GM23338 (cell line): ENCODE data around the gene CHMP4A. TPM values are rescaled to one million over a fixed set of nuclear protein-coding genes. Genes with fewer than 3 reads are reported as not detected.

Source experiments
- ATAC-seq: fragments of 200-7000 bp; cut with Tn5 transposase; 3 replicates; pipeline ENCODE4 v1.9.1; 2020
- DNase-seq: peaks from one replicate; pipeline ENCODE4 v3.0.0-alpha.2; 2015; ENCODE audit warnings: low spot score
- H2AFZ ChIP-seq: fragments of 200-600 bp; sonication (generic); 2 replicates; pipeline ENCODE4 v1.8.0; 2016; ENCODE audit warnings: antibody characterized with exemption, mild to moderate bottlenecking, moderate library complexity
- H3F3A ChIP-seq: fragments of 200-600 bp; sonication (generic); replicated peaks from 2 replicates; pipeline ENCODE4 v1.8.0; 2017; ENCODE audit warnings: antibody characterized with exemption, mixed run types, low read depth
- H3K27ac ChIP-seq: fragments of 200-600 bp; sonication (generic); 2 replicates; pipeline ENCODE4 v1.6.1; 2016; ENCODE audit warnings: low read depth
- H3K27me3 ChIP-seq: fragments of 200-600 bp; sonication (generic); 2 replicates; pipeline ENCODE4 v1.8.0; 2016; ENCODE audit warnings: mild to moderate bottlenecking, mixed run types, moderate library complexity; ENCODE audit not compliant: insufficient read depth
- H3K36me3 ChIP-seq: fragments of 200-600 bp; sonication (generic); 2 replicates; pipeline ENCODE4 v1.8.0; 2016; ENCODE audit warnings: mild to moderate bottlenecking; ENCODE audit not compliant: insufficient read depth
- H3K4me1 ChIP-seq: fragments of 200-600 bp; sonication (generic); 2 replicates; pipeline ENCODE4 v1.8.0; 2016; ENCODE audit warnings: mild to moderate bottlenecking, moderate library complexity; ENCODE audit not compliant: insufficient read depth
- H3K4me2 ChIP-seq: fragments of 200-600 bp; sonication (generic); 2 replicates; pipeline ENCODE4 v1.7.1; 2017; ENCODE audit warnings: mixed run types
- H3K4me3 ChIP-seq: fragments of 200-600 bp; sonication (generic); 2 replicates; pipeline ENCODE4 v1.6.1; 2016; ENCODE audit warnings: mixed run types
- H3K79me2 ChIP-seq: fragments of 200-600 bp; sonication (generic); replicated peaks from 2 replicates; pipeline ENCODE4 v1.8.0; 2017; ENCODE audit warnings: mild to moderate bottlenecking; ENCODE audit not compliant: insufficient read depth
- H3K9me2 ChIP-seq: fragments of 200-600 bp; sonication (generic); 2 replicates; pipeline ENCODE4 v1.8.0; 2017; ENCODE audit not compliant: insufficient read depth
- H4K20me1 ChIP-seq: fragments of 200-600 bp; sonication (generic); replicated peaks from 2 replicates; pipeline ENCODE4 v1.8.0; 2017; ENCODE audit warnings: mild to moderate bottlenecking; ENCODE audit not compliant: insufficient read depth
- H3K27ac Mint-ChIP-seq: 2 replicates; pipeline ENCODE4 v1.8.0; 2020; ENCODE audit warnings: inconsistent platforms, mild to moderate bottlenecking, moderate library complexity, mixed read lengths
- H3K27me3 Mint-ChIP-seq: 3 replicates; pipeline ENCODE4 v1.8.0; 2022; ENCODE audit warnings: low read depth, mild to moderate bottlenecking, moderate library complexity, mixed read lengths, inconsistent platforms; ENCODE audit not compliant: insufficient read depth, poor library complexity
- H3K36me3 Mint-ChIP-seq: 3 replicates; pipeline ENCODE4 v1.8.0; 2021; ENCODE audit warnings: low read depth, mild to moderate bottlenecking, inconsistent platforms, moderate library complexity, mixed read lengths
- H3K4me1 Mint-ChIP-seq: 3 replicates; pipeline ENCODE4 v1.8.0; 2020; ENCODE audit warnings: mild to moderate bottlenecking, inconsistent platforms, mixed read lengths
- H3K4me3 Mint-ChIP-seq: 3 replicates; pipeline ENCODE4 v1.8.0; 2021; ENCODE audit warnings: moderate library complexity, mild to moderate bottlenecking, inconsistent platforms, mixed read lengths
- H3K9me3 Mint-ChIP-seq: 3 replicates; pipeline ENCODE4 v1.8.0; 2020; ENCODE audit warnings: moderate library complexity, mild to moderate bottlenecking, inconsistent platforms, mixed read lengths
- CREB1 ChIP-seq: fragments of 250-450 bp; sonication (Bioruptor Pico); IDR thresholded peaks from 2 replicates; pipeline ENCODE4 v1.5.0; 2020; ENCODE audit warnings: low read depth, mild to moderate bottlenecking, moderate library complexity
- CTCF ChIP-seq, 2 experiments: fragments of 200-600 bp in 1 of 2; sonication (generic) in 1 of 2; conservative IDR thresholded peaks; 2 replicates each; pipeline versions ENCODE4 v1.5.1 to v1.6.1; 2016 to 2017; ENCODE audit warnings: antibody characterized with exemption in 2 of 2, low read depth in 2 of 2, mild to moderate bottlenecking in 2 of 2, moderate library complexity in 1 of 2
- ETS1 ChIP-seq: IDR thresholded peaks from 2 replicates; pipeline ENCODE4 v1.6.1; 2016; ENCODE audit warnings: antibody characterized with exemption
- EZH2 ChIP-seq: fragments of 200-600 bp; sonication (generic); IDR thresholded peaks from one replicate; pipeline ENCODE4 v1.8.0; 2017; ENCODE audit warnings: antibody characterized with exemption, mild to moderate bottlenecking, low read depth; ENCODE audit not compliant: unreplicated experiment
- EZH2phosphoT487 ChIP-seq: fragments of 200-600 bp; sonication (generic); IDR thresholded peaks from one replicate; pipeline ENCODE4 v1.8.1; 2018; ENCODE audit warnings: antibody characterized with exemption; ENCODE audit not compliant: unreplicated experiment
- JUNB ChIP-seq: IDR thresholded peaks from one replicate; pipeline ENCODE4 v1.6.1; 2016; ENCODE audit warnings: antibody characterized with exemption; ENCODE audit not compliant: unreplicated experiment
- NANOG ChIP-seq: IDR thresholded peaks from 2 replicates; pipeline ENCODE4 v1.6.1; 2016; ENCODE audit warnings: antibody characterized with exemption, borderline replicate concordance
- POLR2AphosphoS5 ChIP-seq: IDR thresholded peaks from 2 replicates; pipeline ENCODE4 v1.6.1; 2016; ENCODE audit warnings: antibody characterized with exemption, low read depth
- REST ChIP-seq: IDR thresholded peaks from one replicate; pipeline ENCODE4 v1.6.1; 2018; ENCODE audit warnings: antibody characterized with exemption; ENCODE audit not compliant: unreplicated experiment
- STAT1 ChIP-seq: IDR thresholded peaks from one replicate; pipeline ENCODE4 v1.6.1; 2016; ENCODE audit warnings: antibody characterized with exemption; ENCODE audit not compliant: unreplicated experiment
- ZNF114 ChIP-seq: fragments of 250-450 bp; sonication (Bioruptor Pico); IDR thresholded peaks from 2 replicates; pipeline ENCODE4 v1.5.0; 2020; ENCODE audit warnings: mild to moderate bottlenecking, moderate library complexity
- ZNF331 ChIP-seq: fragments of 250-450 bp; sonication (Bioruptor Pico); IDR thresholded peaks from 2 replicates; pipeline ENCODE4 v1.5.0; 2020; ENCODE audit warnings: low read depth, mild to moderate bottlenecking, moderate library complexity
- ZNF462 ChIP-seq: fragments of 250-450 bp; sonication (Bioruptor Pico); IDR thresholded peaks from 2 replicates; pipeline ENCODE4 v1.5.0; 2020; ENCODE audit warnings: mild to moderate bottlenecking, moderate library complexity
- polyA plus RNA-seq: library from polyadenylated mRNA; unstranded; fragments of >200 nt; fragmentation: Nextera tagmentation; extraction: Ambion mirVana; gene quantifications from 2 replicates; pipeline ENCODE4 v1.2.1, GENCODE V29; 2016
- total RNA-seq: library from RNA; depleted of rRNA; stranded (reverse); fragments of >200 nt; shearing (Covaris generic); gene quantifications from 2 replicates; pipeline ENCODE4 v1.2.3, GENCODE V29; 2014

CHMP4A gene
- total and polyA plus RNA-seq, 2 experiments from 2014 or later = 19.3 to 36.9 TPM

GRCh38 chr14:24261969-24262327, 48.7 kb upstream of the CHMP4A start:
- Mint-ChIP-seq H3K4me3 (no peak overlapping the region), H3K27ac (no peak overlapping the region), H3K9me3 (no peaks in the 10 kb centered on the region), H3K36me3 (peaks cover under 1% of the 10 kb centered on the region; the same call in 2 of the 3 replicates), H3K27me3 (peaks cover 14% of the 10 kb centered on the region), H3K4me1 (peaks cover 7% of the 10 kb centered on the region; the same call in 2 of the 3 replicates)
- Histone ChIP-seq H3K36me3 (no peaks in the 10 kb centered on the region), H3F3A (no peaks in the 10 kb centered on the region), H3K9me2 (no peaks in the 10 kb centered on the region), H2AFZ (no peak overlapping the region), H3K4me1 (no peaks in the 10 kb centered on the region), H3K79me2 (no peaks in the 10 kb centered on the region), H4K20me1 (no peaks in the 10 kb centered on the region), H3K4me2 (no peak overlapping the region), H3K4me3 (no peak overlapping the region), H3K27me3 (no peaks in the 10 kb centered on the region), H3K27ac (no peak overlapping the region)
- DNase-seq = no peak
- no peak for TF ChIP-seq EZH2
- TF ChIP-seq POLR2AphosphoS5 = no peak
- no peak for TF ChIP-seq ETS1
- no peak for TF ChIP-seq ZNF114 (CRISPR knock-in tag)
- TF ChIP-seq CTCF (conservative IDR thresholded peaks at IDR 0.05; ENCODE audit: low read depth in 2 of 2) = no peak
- no peak for TF ChIP-seq CREB1 (CRISPR knock-in tag)
- TF ChIP-seq REST = no peak
- no peak for TF ChIP-seq EZH2phosphoT487
- no peak for TF ChIP-seq NANOG
- no peak for TF ChIP-seq ZNF462 (CRISPR knock-in tag)
- no peak for TF ChIP-seq JUNB
- no peak for TF ChIP-seq STAT1
- TF ChIP-seq ZNF331 (CRISPR knock-in tag) = no peak
- ATAC-seq = no peak
